Endodermal cell (in vitro differentiated cells): ENCODE measurements around the gene VSTM2A. TPM values are rescaled to one million over a fixed set of nuclear protein-coding genes. Genes with fewer than 3 reads are reported as not detected.

ENCODE experiments used
- DNase-seq: peaks from one replicate; pipeline ENCODE4 v3.0.0-alpha.2; 2017
- H3K27ac ChIP-seq: 2 replicates; pipeline ENCODE4 v1.5.1; 2013; ENCODE audit warnings: mild to moderate bottlenecking, low read depth, low read length, moderate library complexity
- H3K27me3 ChIP-seq: 2 replicates; pipeline ENCODE4 v1.6.1; 2013; ENCODE audit warnings: mild to moderate bottlenecking, low read length, moderate library complexity; ENCODE audit not compliant: insufficient read depth, control insufficient read depth, poor library complexity, severe bottlenecking
- H3K36me3 ChIP-seq: 2 replicates; pipeline ENCODE4 v1.7.0; 2013; ENCODE audit warnings: mild to moderate bottlenecking, low read length, moderate library complexity; ENCODE audit not compliant: control insufficient read depth, insufficient read depth
- H3K4me1 ChIP-seq: one replicate; pipeline ENCODE4 v1.7.0; 2013; ENCODE audit warnings: low read length; ENCODE audit not compliant: control insufficient read depth, insufficient read depth
- H3K4me3 ChIP-seq: 2 replicates; pipeline ENCODE4 v1.5.1; 2013; ENCODE audit warnings: mild to moderate bottlenecking, low read length, moderate library complexity
- H3K9ac ChIP-seq: 2 replicates; pipeline ENCODE4 v1.6.1; 2013; ENCODE audit warnings: mild to moderate bottlenecking, low read length, moderate library complexity; ENCODE audit not compliant: poor library complexity, severe bottlenecking; ENCODE audit errors: extremely low read depth
- H3K9me3 ChIP-seq: 2 replicates; pipeline ENCODE4 v1.6.1; 2013; ENCODE audit warnings: mild to moderate bottlenecking, low read length, moderate library complexity; ENCODE audit not compliant: control insufficient read depth
- H3K27ac Mint-ChIP-seq: 2 replicates; pipeline ENCODE4 v1.8.0; 2020; ENCODE audit warnings: mixed read lengths
- H3K27me3 Mint-ChIP-seq: 2 replicates; pipeline ENCODE4 v1.8.0; 2021; ENCODE audit warnings: mild to moderate bottlenecking, mixed read lengths; ENCODE audit not compliant: insufficient read depth
- H3K36me3 Mint-ChIP-seq: 2 replicates; pipeline ENCODE4 v1.8.0; 2020; ENCODE audit warnings: low read depth, mixed read lengths
- H3K4me1 Mint-ChIP-seq: 2 replicates; pipeline ENCODE4 v1.8.0; 2020; ENCODE audit warnings: mixed read lengths
- H3K4me3 Mint-ChIP-seq: 2 replicates; pipeline ENCODE4 v1.8.0; 2020; ENCODE audit warnings: mild to moderate bottlenecking, moderate library complexity, mixed read lengths
- H3K9me3 Mint-ChIP-seq: 2 replicates; pipeline ENCODE4 v1.8.0; 2020; ENCODE audit warnings: mild to moderate bottlenecking, mixed read lengths
- CTCF ChIP-seq: fragments of 200-600 bp; sonication (generic); conservative IDR thresholded peaks from 2 replicates; pipeline ENCODE4 v1.5.0; 2021; ENCODE audit warnings: antibody characterized with exemption, mild to moderate bottlenecking
- WGBS, 2 experiments: methylation state at CpG; one replicate each; pipeline versions ENCODE4 v1.1.5 to v1.1.7; 2013; ENCODE audit warnings: missing lambda C conversion rate in 2 of 2, mixed read lengths in 1 of 2; ENCODE audit not compliant: insufficient coverage in 1 of 2, insufficient read length in 1 of 2; 5-methylcytosine and 5-hydroxymethylcytosine counted together
- total RNA-seq, 2 donors: library from RNA; stranded (reverse); fragmentation: NEBNext Ultra II Directional in 1 of 2; extraction: Animal tissue kit (Norgen Biotek cat#: 25700) in 1 of 2; gene quantifications; 2 replicates in 1 of 2; 3 replicates in 1 of 2; pipeline ENCODE4 v1.2.1, GENCODE V29; 2021

The VSTM2A gene
- total RNA-seq, 2 donors from 2014 or later = 0.24 TPM; not detected in 1

DNA sequence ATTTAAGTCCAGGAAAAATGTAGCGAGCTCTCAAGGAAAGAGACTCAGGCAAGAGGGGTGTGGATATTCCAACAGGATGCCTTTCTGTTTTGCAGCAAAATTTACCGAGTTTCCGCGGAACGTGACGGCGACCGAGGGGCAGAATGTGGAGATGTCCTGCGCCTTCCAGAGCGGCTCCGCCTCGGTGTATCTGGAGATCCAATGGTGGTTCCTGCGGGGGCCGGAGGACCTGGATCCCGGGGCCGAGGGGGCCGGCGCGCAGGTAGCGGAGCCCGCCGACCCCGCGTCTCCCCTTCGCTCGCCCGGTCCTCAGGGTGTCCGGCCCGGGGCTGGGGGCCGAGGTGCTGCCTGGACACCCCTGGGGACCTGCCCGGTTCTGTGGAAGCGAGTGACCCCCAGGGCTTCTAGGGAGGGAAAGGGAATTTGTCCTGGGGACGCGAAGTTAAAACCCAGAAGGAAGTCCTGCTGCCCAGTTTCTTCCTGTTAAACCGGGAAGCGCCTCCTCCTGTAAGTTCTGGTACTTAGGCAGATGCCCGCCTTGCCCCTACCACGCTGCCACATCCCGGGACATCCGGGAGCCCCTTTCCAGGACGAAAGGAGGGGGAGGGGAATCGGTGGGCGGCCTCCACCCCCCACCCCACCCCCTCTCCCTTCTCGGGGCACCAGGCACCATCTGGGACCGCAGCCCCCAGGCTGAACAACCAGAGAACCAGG is 2.5 kb downstream of the VSTM2A start:
- H3K27me3 ChIP-seq = peaks cover 89% of the 10 kb centered on the region
- H3K27me3 Mint-ChIP-seq = peaks cover 79% of the 10 kb centered on the region
- peak; percentile 72 for DNase-seq

GRCh38 chr7:54545241-54545563 is 3.0 kb downstream of the VSTM2A start:
- H3K27ac Mint-ChIP-seq = no peak overlapping the region
- H3K4me3 Mint-ChIP-seq = peak overlapping the region; percentile 56
- no peak for TF ChIP-seq CTCF
- peaks cover 8% of the 10 kb centered on the region for H3K4me1 ChIP-seq
- peaks cover 12% of the 10 kb centered on the region for H3K4me1 Mint-ChIP-seq
- H3K36me3 ChIP-seq = no peaks in the 10 kb centered on the region
- H3K9me3 Mint-ChIP-seq = no peaks in the 10 kb centered on the region
- H3K9me3 ChIP-seq = no peaks in the 10 kb centered on the region
- no peak for DNase-seq
- peak overlapping the region; percentile 75 for H3K4me3 ChIP-seq
- no peak overlapping the region for H3K27ac ChIP-seq
- no peaks in the 10 kb centered on the region for H3K36me3 Mint-ChIP-seq
- no peak overlapping the region for H3K9ac ChIP-seq
- WGBS, 2 experiments = 0 to 2% methylated on average over 3 to 4 of the region's 5 CpGs
- peaks cover 74% of the 10 kb centered on the region for H3K27me3 Mint-ChIP-seq
- peaks cover 83% of the 10 kb centered on the region for H3K27me3 ChIP-seq

More for the DNA sequence above, 2.5 kb downstream of the VSTM2A start:
- 0 to 1% methylated on average over 4 to 42 of the region's 45 CpGs for WGBS, 2 experiments
- Mint-ChIP-seq H3K9me3 (no peaks in the 10 kb centered on the region), H3K4me1 (peaks cover 12% of the 10 kb centered on the region), H3K27ac (no peak overlapping the region), H3K4me3 (peak overlapping the region; percentile 56), H3K36me3 (no peaks in the 10 kb centered on the region)
- no peaks in the 10 kb centered on the region for H3K36me3 ChIP-seq
- peak overlapping the region; percentile 75 for H3K4me3 ChIP-seq
- H3K9ac ChIP-seq = no peak overlapping the region
- H3K4me1 ChIP-seq = peaks cover 8% of the 10 kb centered on the region
- H3K27ac ChIP-seq = no peak overlapping the region
- no peaks in the 10 kb centered on the region for H3K9me3 ChIP-seq
- TF ChIP-seq CTCF = peak; percentile 22

DNA sequence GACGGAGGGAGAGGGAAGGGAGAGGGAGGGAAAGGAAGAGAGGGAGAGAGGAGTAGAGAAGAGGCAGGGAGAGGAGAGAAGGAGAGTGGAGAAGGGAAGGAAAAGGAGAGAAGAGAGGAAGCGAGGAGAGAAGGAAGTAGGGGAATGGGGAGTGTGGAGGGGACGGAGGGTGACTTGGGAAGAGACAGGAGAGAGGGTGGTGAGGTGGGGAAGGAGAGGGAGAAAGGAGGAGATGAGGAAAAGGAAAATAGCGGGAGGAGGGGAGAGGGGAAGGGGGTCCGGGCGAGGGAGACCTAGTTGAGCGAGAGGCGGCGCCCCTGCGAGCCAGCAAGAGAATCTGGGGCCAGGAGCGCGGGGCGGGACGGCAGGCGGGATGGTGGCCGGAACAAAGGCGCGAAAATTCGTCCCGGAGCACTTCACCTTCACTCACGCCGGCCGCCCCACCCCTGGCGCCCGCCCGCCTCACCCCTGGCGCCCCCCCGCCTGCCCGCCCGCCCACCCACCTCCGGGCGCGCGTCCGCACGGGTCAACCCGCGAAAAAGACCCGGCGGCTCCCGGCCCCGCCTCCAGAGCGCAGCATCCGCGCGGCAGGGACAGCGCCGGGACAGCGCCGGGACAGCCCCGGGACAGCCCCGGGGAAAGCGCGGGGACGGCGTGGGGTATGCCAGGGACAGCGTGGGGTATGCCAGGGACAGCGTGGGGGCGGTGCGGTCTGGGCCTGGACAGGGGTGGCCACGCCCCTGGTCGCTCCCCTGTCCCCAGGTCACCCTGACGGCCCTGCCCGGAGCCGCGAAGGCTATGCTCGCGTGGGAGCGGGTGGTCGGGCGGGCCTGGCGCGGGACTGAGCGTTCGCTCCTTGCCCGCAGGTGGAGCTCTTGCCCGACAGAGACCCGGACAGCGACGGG is 4.2 kb downstream of the VSTM2A start:
- H3K27ac ChIP-seq = no peak overlapping the region
- H3K9ac ChIP-seq = no peak overlapping the region
- TF ChIP-seq CTCF = peak; percentile 80
- peaks cover 8% of the 10 kb centered on the region for H3K4me1 ChIP-seq
- H3K36me3 ChIP-seq = no peaks in the 10 kb centered on the region
- Mint-ChIP-seq H3K4me3 (peak overlapping the region; percentile 56), H3K9me3 (no peaks in the 10 kb centered on the region), H3K27me3 (peaks cover 63% of the 10 kb centered on the region), H3K36me3 (no peaks in the 10 kb centered on the region), H3K4me1 (peaks cover 12% of the 10 kb centered on the region), H3K27ac (no peak overlapping the region)
- H3K27me3 ChIP-seq = peaks cover 72% of the 10 kb centered on the region
- peak; percentile 94 for DNase-seq
- 0 to 3% methylated on average over 18 to 80 of the region's 80 CpGs for WGBS, 2 experiments
- H3K9me3 ChIP-seq = no peaks in the 10 kb centered on the region
- H3K4me3 ChIP-seq = peak overlapping the region; percentile 79
